ENCODE data around the gene ROCK2.

The ROCK2 gene

DNA sequence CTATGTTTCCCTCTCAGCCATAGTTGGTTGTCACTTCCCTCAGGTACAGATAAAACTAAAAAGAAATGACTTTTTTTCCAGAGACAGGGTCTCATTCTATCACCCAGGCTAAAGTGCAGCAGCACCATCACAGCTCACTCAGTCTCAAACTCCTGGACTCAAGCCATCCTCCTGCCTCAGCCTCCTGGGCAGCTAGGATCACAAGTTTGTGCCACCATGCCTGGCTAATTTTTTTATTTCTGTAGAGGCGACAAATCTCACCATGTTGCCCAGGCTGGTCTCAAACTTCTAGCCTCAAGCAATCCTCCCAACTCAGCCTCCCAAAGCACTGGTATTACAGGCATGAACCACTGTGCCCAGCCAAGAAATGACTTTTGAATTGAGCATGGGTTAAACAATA lies 8.2 kb downstream of the ROCK2 start (continued):
- TF ChIP-seq KLF7 (tag by site-specific recombination; IDR thresholded peaks at IDR 0.05; ENCODE audit: borderline replicate concordance) (no peak), GLI4 (tag by site-specific recombination; IDR thresholded peaks at IDR 0.05) (no peak), ZNF416 (tag by site-specific recombination; IDR thresholded peaks at IDR 0.05) (no peak)
- TF ChIP-seq, protein P1, sequence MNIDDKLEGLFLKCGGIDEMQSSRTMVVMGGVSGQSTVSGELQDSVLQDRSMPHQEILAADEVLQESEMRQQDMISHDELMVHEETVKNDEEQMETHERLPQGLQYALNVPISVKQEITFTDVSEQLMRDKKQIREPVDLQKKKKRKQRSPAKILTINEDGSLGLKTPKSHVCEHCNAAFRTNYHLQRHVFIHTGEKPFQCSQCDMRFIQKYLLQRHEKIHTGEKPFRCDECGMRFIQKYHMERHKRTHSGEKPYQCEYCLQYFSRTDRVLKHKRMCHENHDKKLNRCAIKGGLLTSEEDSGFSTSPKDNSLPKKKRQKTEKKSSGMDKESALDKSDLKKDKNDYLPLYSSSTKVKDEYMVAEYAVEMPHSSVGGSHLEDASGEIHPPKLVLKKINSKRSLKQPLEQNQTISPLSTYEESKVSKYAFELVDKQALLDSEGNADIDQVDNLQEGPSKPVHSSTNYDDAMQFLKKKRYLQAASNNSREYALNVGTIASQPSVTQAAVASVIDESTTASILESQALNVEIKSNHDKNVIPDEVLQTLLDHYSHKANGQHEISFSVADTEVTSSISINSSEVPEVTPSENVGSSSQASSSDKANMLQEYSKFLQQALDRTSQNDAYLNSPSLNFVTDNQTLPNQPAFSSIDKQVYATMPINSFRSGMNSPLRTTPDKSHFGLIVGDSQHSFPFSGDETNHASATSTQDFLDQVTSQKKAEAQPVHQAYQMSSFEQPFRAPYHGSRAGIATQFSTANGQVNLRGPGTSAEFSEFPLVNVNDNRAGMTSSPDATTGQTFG (tag by site-specific recombination; IDR thresholded peaks at IDR 0.05; ENCODE audit: borderline replicate concordance): no peak

DNA sequence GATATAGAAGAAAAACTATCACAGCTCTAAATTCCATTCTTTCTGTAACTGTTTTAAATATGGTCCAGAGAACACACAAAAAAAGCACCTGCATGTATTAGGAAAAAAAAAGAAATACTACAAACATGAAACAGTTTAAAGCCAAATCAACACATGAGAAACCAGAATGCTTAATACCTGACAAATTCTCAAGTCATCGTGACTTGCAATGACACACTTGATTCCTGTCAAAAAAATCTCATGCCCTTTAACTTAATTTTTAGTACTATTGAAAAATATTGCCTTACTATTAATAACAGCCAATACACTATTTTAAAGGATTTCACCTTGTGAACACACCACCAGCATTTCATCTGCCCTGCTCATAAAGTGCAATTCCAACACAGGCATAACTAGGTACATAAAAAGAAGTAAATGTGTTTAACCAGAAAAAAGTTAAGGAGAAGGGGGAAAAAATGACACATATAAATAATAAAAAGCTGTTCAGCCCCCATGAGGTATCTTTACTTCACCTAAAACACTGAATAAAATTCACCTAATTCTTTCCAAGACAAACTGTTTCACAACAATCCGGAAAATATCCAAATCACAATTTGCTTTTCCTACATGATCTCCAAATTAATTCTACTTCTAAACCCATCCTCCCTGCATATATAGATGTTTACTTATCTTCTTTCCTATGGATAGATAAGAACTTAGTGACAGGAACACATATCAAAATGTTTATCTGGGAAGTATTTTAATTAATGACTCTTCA lies 10.8 kb downstream of the ROCK2 start:
- no peak for TF ChIP-seq RBAK (tag by site-specific recombination; IDR thresholded peaks at IDR 0.05)
- no peak for TF ChIP-seq ZNF132 (tag by site-specific recombination; IDR thresholded peaks at IDR 0.05; ENCODE audit: borderline replicate concordance)
- TF ChIP-seq ZNF792 (tag by site-specific recombination; IDR thresholded peaks at IDR 0.05): no peak
- peaks cover 11% of the 10 kb centered on the region for H3K4me1 ChIP-seq (ENCODE audit: control insufficient read depth, insufficient read depth, low read length)
- POLR2A ChIA-PET: no interaction called here
- peaks cover 3% of the 10 kb centered on the region for H3K9me3 ChIP-seq (ENCODE audit: control insufficient read depth, insufficient read depth, low read depth, low read length)
- no peaks in the 10 kb centered on the region; a peak in 2 of 3 replicates for H3K36me3 ChIP-seq (ENCODE audit: control insufficient read depth in 2 of 2, insufficient read depth in 1 of 2, low read length in 2 of 2)
- H3K27ac ChIP-seq (ENCODE audit: extremely low read depth, low read depth, low read length): no peak overlapping the region
- H3K4me3 ChIP-seq (ENCODE audit: low read depth, low read length): no peak overlapping the region
- CTCF ChIA-PET: interaction anchor here (0.6 kb wide), 1 partner anchor 52 kb away, joined by 3 read pairs; no protein-coding TSS in a partner anchor

DNA sequence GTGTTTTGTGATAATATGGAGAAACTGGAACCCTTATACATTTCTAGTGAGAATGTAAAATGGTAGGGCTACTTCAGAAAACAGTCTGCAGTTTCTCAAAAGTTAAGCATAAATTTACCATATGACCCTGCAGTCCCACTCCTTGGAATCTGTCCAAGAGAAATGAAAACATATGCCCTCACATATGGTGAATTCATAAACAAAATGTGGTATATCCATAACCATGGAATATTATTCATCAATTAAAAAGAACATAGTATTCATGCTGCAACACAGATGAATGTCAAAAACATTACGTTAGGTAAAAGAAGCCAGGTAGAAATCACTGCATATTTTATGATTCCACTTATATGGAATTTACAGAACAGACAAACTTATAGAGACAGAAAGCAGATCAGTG lies 11.8 kb downstream of the ROCK2 start:
- H3K4me1 ChIP-seq (ENCODE audit: control insufficient read depth, insufficient read depth, low read length): peaks cover 11% of the 10 kb centered on the region
- H3K4me3 ChIP-seq (ENCODE audit: low read depth, low read length): no peak overlapping the region
- H3K27ac ChIP-seq (ENCODE audit: extremely low read depth, low read depth, low read length): no peak overlapping the region
- TF ChIP-seq ZNF544 (tag by site-specific recombination; IDR thresholded peaks at IDR 0.05): no peak
- no peak for TF ChIP-seq ZNF248 (tag by site-specific recombination; IDR thresholded peaks at IDR 0.05)
- TF ChIP-seq, protein P2, sequence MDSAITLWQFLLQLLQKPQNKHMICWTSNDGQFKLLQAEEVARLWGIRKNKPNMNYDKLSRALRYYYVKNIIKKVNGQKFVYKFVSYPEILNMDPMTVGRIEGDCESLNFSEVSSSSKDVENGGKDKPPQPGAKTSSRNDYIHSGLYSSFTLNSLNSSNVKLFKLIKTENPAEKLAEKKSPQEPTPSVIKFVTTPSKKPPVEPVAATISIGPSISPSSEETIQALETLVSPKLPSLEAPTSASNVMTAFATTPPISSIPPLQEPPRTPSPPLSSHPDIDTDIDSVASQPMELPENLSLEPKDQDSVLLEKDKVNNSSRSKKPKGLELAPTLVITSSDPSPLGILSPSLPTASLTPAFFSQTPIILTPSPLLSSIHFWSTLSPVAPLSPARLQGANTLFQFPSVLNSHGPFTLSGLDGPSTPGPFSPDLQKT (IDR thresholded peaks at IDR 0.05; ENCODE audit: borderline replicate concordance, low read depth, low read length): no peak
- no peak for TF ChIP-seq SALL2 (tag by site-specific recombination; IDR thresholded peaks at IDR 0.05; ENCODE audit: borderline replicate concordance)
- peak; percentile 68; the same call in 1 of the 2 replicates for TF ChIP-seq TRIM28 (IDR thresholded peaks at IDR 0.05; ENCODE audit: borderline replicate concordance, low read length)
- no peak for TF ChIP-seq ZNF596 (tag by site-specific recombination; IDR thresholded peaks at IDR 0.05)
- TF ChIP-seq ZNF146 (tag by site-specific recombination; IDR thresholded peaks at IDR 0.05): peak; percentile 37
- no peak for TF ChIP-seq ZNF184 (tag by site-specific recombination; IDR thresholded peaks at IDR 0.05)
- TF ChIP-seq SETDB1 (IDR thresholded peaks at IDR 0.05; ENCODE audit: insufficient read length, low read length): peak; percentile 82
- TF ChIP-seq ZNF600 (tag by site-specific recombination; IDR thresholded peaks at IDR 0.05): no peak
- no peak for TF ChIP-seq ZNF830 (tag by site-specific recombination; IDR thresholded peaks at IDR 0.05; ENCODE audit: low read depth)
- no peak for TF ChIP-seq ZNF354C (tag by site-specific recombination; IDR thresholded peaks at IDR 0.05; ENCODE audit: borderline replicate concordance, low read depth)
- TF ChIP-seq ZNF747 (tag by site-specific recombination; IDR thresholded peaks at IDR 0.05): no peak
- no peak for TF ChIP-seq ZNF510 (tag by site-specific recombination; IDR thresholded peaks at IDR 0.05; ENCODE audit: insufficient replicate concordance)
- peaks cover 3% of the 10 kb centered on the region for H3K9me3 ChIP-seq (ENCODE audit: control insufficient read depth, insufficient read depth, low read depth, low read length)
- ChIA-PET POLR2A (no interaction called here), CTCF (no interaction called here)
- H3K36me3 ChIP-seq (ENCODE audit: control insufficient read depth in 2 of 2, insufficient read depth in 1 of 2, low read length in 2 of 2): no peaks in the 10 kb centered on the region; a peak in 2 of 3 replicates

Measured in HEK293 (cell line).